Superior temporal gyrus (tissue), 1 donor: ENCODE results near the gene TRIM64C.
"Not testable (repeated sequence)": the region's sequence is repeated elsewhere in the genome, so short reads cannot be mapped to it uniquely, and the experiment has no call there.

Experiments used
- DNase-seq: peaks from one replicate; pipeline ENCODE4 v3.0.0-alpha.2; 2016; ENCODE audit errors: extremely low spot score

Gene TRIM64C, protein sequence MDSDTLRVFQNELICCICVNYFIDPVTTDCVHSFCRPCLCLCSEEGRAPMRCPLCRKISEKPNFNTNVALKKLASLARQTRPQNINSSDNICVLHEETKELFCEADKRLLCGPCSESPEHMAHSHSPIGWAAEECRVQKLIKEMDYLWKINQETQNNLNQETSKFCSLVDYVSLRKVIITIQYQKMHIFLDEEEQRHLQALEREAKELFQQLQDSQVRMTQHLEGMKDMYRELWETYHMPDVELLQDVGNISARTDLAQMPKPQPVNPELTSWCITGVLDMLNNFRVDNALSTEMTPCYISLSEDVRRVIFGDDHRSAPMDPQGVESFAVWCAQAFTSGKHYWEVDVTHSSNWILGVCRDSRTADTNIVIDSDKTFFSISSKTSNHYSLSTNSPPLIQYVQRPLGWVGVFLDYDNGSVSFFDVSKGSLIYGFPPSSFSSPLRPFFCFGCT

DNA sequence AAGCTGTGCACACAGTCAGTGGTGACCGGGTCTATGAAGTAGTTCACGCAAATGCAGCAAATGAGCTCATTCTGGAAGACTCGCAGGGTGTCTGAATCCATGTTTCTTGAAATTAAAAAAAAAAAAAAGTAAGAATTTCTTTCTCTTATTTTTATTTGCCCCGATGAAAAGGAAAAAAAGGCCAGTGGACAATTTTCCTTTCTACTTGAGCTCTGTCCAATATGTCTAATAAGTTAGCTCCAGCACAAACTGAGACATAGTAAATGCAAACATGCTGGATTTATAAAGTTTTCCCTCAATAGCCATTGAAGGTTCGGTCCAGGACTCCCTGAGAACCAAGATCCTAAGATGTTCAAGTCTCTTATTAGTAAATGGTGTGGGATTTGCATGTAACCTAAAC, at the start of gene TRIM64C:
TSS of gene TRIM64C (minus strand) at position 101 of the 400 bp plus-strand sequence. CDS start at position 101, 0 bp downstream.
- DNase-seq, result not testable (repeated sequence)

DNA sequence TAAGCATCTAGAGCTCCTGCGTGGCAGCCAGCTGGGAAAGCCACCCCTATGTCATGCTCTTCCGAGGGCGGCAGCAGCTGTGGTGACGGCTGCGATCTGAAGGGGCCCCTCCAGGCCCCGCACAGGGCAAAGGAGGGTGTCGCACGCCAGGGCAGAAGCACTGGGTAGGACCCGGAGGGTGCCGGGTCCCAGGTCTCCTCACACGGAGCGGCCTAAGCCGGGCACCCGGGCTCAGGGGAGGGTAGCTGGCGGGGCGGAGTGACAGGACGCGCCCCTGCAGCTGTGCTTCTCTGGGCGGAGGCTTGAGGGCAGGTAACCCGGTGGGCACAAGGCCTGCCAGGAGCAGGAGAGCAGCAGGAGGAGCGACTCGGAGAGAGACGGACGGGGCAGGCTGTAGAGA, 43.4 kb upstream of the TRIM64C start:
- not testable (repeated sequence) for DNase-seq

DNA sequence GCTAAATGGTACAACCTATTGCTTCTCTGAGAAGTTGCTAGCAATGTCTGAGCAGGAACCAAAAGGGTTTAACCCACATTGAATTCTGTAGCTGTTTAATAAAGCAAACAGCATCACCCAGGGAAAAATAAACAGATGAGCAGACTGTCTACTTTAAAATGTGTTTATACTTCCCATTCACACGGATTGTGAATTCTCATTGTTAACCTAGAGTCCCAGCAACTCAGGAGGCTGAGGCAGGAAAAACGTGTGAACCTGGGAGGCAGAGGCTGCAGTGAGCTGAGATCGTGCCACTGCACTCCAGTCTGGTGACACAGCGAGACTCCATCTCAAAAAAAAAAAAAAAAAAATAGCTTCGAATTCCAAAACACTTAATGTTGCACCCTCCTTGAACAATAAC, 11.0 kb upstream of the TRIM64C start:
- not testable (repeated sequence) for DNase-seq

DNA sequence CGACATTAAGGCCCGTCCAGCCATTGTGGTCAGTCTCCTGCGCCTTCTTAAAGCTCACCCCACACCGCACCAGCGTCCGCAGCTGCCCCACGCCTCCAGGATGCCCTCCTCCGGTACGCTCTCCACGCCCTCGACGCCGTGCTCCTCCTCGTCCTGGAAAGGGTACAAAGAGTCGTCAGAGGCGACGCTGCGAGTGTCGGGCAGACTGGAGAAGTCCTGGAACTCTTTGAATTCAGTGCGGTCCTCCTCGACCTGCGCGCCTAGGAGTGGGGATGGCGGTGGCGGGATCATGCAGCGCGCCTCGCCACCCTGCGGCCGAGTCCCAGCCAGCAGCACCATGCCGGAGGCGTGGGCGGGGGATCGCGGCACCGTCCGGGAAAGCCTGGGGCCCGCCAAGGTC, 9.1 kb downstream of the TRIM64C start:
- DNase-seq, result not testable (repeated sequence)

DNA sequence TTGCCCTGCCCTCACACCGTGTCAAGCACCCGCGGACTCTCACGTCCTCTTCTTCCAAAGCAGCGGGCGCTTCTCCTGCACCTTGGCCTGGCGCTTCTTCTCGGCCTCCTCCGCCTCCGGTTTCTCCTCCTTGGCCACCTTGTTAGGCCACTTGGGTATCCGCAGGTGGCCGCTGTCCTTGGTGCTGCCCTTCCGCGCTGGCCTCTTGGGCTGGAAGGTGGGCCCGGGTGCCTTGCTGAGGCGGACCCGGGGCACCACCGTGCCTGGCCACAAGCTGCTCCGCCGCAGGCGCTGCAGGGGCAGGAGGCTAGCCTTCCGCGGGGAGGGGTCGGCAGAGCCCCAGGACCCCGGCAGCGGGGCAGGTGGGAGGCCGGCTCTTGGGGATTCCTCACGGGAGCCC, 10.7 kb downstream of the TRIM64C start:
- not testable (repeated sequence) for DNase-seq

DNA sequence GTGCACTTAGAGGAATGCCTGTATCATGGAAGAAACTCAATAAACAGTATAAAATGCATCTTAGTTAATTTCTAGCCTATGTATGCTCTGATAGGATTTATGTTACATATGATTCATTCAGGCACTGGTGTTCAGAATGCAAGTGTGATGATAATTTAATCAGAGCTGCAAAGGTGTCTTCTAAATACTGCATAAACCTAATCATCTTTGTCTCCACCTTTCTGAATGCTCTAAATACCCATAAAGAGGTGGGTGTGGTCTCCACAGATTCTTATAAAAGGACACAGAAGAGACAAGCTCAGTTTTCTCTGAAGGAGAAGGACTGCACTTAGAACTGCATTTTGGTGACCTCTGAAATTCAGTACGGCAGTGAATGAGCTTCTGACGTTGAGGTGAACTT, 30.4 kb downstream of the TRIM64C start, which contains the start of gene TRIM49B:
TSS of gene TRIM49B (plus strand) at position 301 of the 400 bp plus-strand sequence. CDS start 2,777 bp downstream, outside the sequence.
- not testable (repeated sequence) for DNase-seq
